ENCODE measurements around the gene FOCAD.

- TF ChIP-seq CTCF (conservative IDR thresholded peaks at IDR 0.05; ENCODE audit: low read depth, low read length) (no peak), EZH2 (IDR thresholded peaks at IDR 0.05; ENCODE audit: borderline replicate concordance, low read depth, low read length, poor library complexity, severe bottlenecking) (no peak)
Observed at GRCh38 chr9:20906326-20906725, 222.3 kb downstream of the FOCAD start.
